ENCODE results near the gene IFRD2.

Gene IFRD2, protein sequence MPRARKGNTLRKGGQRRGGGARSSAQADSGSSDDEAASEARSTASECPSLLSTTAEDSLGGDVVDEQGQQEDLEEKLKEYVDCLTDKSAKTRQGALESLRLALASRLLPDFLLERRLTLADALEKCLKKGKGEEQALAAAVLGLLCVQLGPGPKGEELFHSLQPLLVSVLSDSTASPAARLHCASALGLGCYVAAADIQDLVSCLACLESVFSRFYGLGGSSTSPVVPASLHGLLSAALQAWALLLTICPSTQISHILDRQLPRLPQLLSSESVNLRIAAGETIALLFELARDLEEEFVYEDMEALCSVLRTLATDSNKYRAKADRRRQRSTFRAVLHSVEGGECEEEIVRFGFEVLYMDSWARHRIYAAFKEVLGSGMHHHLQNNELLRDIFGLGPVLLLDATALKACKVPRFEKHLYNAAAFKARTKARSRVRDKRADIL

GRCh38 chr3:50292159-50293078, at the start of gene IFRD2:
TSS of gene IFRD2 (minus strand) at chr3:50292429. CDS start at chr3:50292274, 155 bp downstream.
- peak; percentile 94 to 96 for DNase-seq

GRCh38 chr3:50341537-50341936, 49.3 kb upstream of the IFRD2 start:
- DNase-seq, result no peak

DNA sequence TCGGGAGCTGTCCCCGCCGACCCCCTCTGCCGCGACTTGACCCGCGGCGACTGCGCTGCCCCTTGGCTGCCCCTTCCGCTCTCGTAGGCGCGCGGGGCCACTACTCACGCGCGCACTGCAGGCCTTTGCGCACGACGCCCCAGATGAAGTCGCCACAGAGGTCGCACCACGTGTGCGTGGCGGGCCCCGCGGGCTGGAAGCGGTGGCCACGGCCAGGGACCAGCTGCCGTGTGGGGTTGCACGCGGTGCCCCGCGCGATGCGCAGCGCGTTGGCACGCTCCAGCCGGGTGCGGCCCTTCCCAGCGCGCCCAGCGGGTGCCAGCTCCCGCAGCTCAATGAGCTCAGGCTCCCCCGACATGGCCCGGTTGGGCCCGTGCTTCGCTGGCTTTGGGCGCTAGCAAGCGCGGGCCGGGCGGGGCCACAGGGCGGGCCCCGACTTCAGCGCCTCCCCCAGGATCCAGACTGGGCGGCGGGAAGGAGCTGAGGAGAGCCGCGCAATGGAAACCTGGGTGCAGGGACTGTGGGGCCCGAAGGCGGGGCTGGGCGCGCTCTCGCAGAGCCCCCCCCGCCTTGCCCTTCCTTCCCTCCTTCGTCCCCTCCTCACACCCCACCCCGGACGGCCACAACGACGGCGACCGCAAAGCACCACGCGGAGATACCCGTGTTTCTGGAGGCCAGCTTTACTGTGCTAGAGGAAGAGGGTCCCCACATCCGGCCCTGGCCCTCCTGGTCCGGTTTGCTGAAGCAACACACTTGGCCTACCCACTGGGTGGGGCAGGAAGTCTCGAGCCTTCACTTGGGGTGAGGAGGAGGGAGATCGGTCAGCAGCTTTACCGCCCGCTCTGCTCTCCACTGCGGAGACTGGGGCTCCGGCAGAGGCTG, 48.5 kb upstream of the IFRD2 start, which contains the start of gene RASSF1:
RASSF1 (minus strand) TSS at position 389 of the 882 bp plus-strand sequence; CDS start at position 358, 31 bp downstream.
- DNase-seq, result peak; percentile 78 to 86

GRCh38 chr3:50340147-50340447, 47.9 kb upstream of the IFRD2 start:
- no peak for DNase-seq

DNA sequence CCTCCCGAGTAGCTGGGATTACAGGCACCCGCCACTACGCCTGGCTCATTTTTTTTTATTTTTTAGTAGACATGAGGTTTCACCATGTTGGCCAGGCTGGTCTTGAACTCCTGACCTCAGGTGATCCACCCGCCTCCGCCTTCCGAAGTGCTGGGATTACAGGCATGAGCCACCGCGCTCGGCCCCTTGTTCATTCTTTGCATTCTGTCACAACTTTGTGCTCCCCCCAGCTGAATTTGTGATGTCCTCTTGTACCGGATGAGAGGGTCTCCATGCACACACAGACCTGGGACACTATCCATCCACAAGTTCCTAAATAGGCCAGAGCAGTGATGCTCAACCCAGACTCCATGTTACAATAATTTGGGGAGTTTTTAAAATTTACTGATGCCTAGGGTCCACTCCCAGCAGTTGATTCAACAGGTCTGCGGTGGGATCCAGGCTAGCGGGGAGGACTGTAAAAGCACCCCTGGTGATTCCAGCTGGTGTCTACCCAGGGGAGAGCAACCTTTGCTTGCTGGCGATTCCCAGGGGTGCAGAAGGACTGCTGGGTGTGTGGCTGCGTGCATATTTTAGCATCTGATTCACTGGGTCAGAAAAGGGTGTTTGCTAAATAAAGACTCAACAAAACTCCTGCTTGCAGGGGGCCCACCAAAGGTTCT, 47.4 kb upstream of the IFRD2 start:
- no peak for DNase-seq

DNA sequence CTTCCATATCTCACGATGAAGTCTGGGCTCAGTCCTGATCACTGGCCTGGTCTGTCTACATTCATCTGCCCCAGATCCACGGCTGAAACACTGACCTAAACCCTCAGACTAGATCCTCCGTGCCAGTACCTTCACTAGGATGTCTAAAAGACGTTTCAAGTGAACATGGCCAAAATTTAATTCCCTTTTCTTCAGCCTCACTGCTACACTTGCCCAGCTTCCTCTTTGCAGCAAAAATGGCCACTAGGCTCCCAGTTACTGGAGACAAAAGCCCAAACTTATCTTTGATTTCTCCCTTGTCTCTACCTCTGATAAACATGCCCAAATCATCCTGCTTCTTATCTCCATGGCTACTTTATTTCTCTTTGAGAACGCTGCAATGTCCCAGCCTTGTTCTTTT, 46.7 kb upstream of the IFRD2 start:
- no peak for DNase-seq

GRCh38 chr3:50337175-50337861, 45.1 kb upstream of the IFRD2 start:
- DNase-seq, result peak; percentile 98 to 99

- DNase-seq, result no peak
Measured at GRCh38 chr3:50336452-50337174, 44.4 kb upstream of the IFRD2 start.

GRCh38 chr3:50334339-50335075, 42.3 kb upstream of the IFRD2 start:
- no peak for DNase-seq

DNA sequence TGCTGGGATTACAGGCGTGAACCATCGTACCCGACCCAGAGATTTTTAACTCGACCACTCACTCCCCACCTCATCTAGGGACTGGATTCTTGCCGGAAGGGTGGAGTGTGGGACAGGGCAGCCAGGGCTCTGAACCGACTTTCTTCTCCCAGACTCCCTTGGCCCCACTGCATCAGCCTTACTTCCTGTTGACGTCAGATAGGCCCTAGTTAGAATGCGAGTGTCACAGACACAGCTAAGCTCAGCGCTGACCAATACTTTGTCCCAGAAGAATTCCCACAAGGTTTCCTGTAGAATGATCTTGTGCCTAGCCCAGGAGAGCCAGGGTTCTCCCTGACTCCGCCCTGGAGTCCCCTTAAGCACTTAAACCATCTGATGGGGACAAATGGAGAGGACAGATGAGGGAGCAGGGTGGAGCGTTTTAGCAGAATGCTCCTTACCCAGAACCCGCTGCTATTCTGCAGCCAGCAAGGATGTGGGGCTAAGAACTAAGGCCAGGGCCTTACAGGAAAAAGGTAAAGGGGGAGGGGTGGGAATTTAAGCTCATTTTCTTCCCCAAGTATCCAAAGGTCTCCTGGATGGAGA, 41.6 kb upstream of the IFRD2 start:
- DNase-seq, result no peak

DNA sequence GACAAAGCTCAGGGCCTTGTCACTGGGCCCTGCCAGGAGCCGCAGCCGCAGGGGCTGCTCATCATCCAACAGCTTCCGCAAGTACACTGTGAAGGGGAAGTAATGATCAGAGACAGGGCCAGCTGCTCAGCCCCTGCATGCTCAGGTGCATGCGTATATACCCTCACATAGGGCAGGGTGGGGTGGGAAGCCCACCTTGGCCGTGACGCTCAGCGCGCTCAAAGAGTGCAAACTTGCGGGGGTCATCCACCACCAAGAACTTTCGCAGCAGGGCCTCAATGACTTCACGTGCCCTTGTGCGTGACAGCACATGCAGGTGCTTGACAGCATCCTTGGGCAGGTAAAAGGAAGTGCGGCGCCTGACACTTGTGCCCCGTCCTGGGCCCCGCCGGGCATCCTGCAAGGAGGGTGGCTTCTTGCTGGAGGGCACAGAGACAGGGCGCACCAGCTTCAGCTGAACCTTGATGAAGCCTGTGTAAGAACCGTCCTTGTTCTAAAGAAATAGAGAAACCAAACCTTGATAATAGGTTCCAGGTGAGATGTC, 39.2 kb upstream of the IFRD2 start:
- DNase-seq, result no peak

DNA sequence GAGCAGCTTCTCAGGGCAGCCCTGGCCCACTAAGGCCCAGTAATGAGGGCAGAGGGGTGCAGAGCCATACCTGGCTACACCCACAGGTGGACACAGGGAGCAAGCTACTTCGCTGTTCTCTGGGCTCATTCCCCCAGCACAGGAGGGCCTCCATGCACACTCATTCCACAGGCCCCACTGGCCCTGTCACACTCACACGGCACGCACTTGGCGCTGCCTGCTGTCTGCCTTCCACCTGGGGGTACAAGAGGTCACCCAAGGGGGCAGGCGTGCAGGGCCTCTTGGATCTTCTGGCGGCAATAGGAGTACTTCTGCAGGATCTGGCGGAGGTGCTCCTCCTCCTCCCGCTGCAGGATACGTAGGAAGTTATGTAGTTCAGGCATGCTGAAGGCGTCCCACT, 38.1 kb upstream of the IFRD2 start:
- DNase-seq, result no peak

DNA sequence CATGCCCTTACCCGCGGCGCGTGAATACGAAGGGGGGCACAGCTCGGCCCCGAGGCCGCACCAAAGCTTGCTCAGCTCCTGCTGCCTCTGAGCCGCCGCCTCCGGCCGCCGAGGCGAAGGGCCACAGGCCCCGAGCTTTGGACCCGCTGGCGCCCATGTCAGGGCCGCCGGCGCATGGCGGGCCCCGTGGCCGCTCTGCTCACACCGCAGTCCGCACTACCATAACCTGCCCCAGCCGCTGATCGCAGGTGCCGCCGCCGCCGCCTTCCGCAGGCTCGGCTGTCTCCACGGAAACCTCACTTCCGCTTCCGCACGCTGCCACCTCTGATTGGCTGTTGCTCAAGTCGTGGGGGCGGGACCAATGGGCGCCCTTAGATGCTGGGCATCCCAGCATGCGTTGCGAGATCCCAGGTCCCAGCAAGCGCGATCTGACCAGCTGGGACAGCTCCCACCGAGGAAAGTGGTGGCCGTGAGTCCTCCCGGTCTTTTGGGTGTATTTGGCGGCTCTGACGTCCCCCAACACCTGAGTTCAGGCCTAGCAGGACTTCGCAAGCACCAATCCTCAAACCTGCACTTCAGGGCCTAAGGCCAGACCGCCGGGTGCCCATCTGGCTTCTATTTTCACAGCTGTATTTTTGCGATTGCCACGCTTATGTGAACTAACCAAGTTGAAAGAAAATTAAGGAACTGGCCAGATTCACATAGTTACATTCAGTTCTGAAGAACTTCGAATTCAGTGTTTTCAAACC, 35.9 kb upstream of the IFRD2 start, which contains the start of gene TUSC2:
TUSC2 (minus strand) TSS at position 281 of the 749 bp plus-strand sequence; CDS start at position 157, 124 bp downstream.
- peak; percentile 96 to 97 for DNase-seq

DNA sequence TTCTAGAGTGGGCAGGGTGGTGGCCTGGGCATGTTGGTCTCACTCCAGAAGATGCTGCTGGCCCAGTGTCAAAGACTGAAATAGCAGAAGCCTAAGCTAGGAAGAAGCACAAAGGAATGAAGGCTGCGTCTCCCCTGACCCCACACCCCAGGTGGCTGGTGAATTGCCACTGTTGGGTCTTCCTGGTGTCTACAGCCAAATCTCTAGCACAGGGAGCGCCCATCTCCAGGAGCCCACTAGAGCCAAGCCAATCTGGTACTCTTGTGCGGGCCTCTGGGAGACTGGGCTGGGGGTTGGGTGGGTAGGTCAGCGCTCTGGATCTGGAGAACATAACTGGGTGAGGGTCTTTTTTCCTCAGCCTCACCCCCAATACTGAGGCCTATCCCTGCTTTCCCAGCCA, 34.9 kb upstream of the IFRD2 start:
- DNase-seq, result no peak

GRCh38 chr3:50326182-50326541, 33.9 kb upstream of the IFRD2 start:
- DNase-seq, result no peak

GRCh38 chr3:50325497-50326181, 33.4 kb upstream of the IFRD2 start:
- DNase-seq, result no peak

DNA sequence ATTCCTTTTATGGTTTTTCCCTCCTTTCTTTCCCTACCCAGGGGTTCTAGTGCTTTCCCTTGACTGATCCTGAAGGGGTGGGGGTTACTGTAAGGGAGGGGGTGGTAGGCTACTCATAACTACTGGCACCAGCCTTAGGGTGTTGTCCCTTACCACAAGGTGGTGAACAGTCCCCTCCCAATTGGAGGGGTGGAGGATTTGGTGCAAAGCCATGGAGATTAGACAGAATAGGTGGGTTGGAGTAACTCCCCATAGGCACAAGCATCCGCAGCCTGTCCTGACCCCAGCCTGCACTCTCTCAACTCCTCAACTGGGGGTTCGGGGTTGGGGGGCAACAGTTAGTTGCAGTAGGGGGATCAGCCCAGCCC, 32.9 kb upstream of the IFRD2 start:
- DNase-seq, result no peak
